GM18867 (cell line): ENCODE data around the gene COL17A1.

Source experiments
- ATAC-seq: cut with Tn5 transposase; IDR thresholded peaks from one replicate; pipeline ENCODE4 v1.9.1; 2021; ENCODE audit warnings: mild to moderate bottlenecking, moderate library complexity; ENCODE audit not compliant: unreplicated experiment

The COL17A1 gene

DNA sequence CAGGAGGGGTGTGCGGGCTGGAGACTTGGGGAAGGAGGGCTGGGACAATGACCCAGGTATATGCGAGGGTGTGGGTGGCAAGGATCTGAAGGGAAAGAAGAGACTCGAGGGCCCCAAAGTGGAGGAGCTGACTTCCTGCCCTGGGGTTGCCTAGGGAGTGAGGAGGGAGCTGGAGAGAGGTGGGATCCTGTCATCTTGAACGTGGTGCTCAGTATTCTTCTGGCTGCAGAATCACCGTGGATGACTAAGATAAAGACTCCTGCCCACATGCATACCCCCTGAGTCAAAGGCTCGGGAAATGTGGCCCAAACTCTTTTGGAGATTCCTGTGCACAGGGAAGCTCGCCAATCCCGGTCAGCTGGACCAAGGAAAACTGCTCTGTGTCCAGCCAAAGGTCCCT, 31.2 kb downstream of the COL17A1 start:
- no peak for ATAC-seq

DNA sequence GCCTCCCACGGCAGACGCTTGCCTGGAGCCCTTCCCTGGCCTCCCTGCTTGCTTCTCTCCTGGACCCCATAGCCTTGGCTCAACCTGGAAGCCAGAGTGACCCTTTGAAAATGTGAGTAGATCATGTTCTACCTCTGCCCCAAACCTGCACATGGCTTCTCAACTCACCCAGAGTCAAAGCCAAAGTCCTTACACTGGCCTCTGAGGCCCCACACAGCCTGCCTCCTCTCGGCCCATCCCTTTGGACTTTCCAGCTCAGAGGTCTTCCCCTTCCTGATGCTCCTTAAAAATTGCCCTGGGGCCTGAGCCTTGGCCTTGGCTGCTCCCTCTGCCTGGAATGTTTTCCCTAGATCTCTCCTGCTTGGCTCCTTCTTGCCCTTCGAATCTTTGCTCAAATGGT, 32.5 kb downstream of the COL17A1 start:
- no peak for ATAC-seq

DNA sequence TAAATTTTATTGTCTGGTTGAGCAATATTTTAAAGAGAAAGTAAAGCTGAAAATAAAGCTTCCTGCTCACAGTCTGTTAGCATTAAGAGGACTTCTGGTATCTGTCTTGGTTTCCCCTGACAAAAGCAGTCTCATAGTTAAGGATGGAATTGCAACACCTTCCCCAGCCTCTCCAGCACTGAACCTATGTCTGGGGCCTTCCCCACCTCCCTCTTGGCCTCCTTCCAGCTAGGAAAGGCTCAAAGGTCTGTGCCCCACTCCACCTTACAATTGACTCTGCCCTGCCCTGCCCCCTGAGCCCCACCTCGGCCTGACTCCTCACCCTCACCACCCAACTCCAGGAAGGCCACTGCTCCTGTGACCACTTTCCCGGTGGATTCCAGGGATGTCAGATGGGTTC, 33.2 kb downstream of the COL17A1 start:
- ATAC-seq: no peak

DNA sequence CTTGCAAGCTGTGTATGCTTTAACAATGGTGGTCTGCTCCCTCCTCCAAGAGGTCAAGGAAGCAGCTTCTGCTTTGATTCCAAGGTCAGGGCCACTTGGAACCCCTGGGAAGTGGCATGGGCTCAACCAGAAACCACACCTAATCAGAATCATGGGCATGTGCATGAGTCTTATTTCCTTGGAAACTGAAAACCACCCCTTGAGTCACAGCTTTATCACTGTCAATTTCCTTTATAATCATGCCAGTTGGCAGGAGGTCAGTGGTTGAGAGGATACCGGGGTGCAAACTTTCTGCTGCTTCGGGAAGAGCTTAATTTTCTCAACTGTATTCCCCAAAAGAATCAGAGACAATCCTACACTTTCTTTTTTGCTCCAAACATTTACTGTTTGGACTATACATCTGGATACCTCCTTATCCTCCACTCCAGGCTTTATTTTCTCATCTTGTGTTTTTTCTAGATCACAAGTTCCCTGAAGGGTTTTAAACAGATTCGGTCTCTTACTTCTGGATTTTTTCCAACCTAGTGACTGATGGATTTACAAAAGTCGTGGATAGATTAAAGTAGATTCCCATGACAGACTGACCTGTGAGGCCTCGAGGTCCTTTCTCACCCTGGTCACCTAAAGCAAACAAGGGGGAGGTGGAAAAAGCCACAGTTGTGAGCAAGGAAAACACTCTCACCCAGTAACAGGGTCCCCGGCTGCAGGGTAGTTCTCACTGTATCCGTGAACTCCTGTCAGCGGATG, 36.0 kb downstream of the COL17A1 start:
- ATAC-seq: no peak

DNA sequence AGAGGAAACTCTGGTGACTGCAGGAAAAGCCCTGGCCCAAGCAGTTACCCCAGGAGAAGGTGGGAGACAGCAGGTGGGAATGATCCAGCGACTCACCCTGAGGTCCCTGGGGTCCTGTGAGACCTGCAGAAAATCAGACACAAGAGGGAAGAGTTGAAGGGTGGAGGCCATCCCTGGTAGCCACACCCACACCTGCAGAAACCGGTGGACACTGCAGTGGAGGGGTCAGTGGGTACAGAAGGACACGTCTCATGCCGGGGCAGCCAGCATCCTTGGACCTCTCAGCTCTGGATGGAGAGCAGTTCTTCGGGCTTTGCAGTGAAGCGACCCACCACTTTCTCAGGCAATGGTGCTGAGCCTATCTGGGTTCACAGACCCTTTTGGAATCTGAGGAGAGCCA, 39.0 kb downstream of the COL17A1 start:
- no peak for ATAC-seq

DNA sequence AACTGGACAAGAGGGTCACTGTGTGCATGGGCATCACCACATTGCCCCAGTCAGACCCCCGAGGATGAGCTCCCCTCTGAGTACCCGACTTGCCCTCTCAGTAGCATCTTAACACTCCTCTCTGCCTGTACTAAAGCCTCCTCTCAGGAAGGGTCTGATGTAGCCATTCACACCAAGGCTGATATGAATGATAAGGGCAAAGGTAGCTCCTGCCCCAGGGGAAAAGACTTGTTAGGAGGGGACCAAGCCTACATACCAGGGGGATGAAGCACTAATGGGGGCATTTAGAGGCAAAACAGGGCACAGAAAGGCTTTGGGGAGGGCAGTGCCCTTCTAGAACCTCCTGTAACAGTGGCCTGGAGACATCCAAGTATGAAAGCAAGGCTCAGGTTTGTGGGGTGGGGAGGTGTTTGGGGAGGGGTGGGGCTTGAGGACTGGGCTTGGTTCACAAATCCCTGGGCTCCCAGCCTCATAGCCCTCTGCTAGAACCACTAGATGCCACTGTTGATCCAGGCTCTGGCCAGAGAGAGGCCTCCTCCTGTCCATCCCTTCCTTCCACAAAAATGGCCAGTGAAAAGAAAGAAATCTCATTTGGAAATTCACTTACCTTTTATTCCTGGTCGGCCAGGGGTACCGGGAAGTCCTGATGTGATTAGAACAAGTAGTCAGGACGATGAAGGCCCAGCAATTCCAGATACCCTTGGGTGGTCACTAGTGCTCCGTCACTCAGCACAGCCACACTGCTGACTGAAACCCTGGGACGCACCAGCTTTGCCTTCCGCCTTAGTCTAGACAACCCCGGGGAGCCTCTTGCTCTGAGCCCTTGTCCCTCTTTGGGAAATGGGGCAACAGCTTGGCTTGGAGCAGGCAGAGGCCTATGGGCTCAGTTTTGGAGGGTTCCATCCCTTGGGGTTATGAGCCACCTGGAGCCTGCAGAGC, 40.3 kb downstream of the COL17A1 start:
- no peak for ATAC-seq

DNA sequence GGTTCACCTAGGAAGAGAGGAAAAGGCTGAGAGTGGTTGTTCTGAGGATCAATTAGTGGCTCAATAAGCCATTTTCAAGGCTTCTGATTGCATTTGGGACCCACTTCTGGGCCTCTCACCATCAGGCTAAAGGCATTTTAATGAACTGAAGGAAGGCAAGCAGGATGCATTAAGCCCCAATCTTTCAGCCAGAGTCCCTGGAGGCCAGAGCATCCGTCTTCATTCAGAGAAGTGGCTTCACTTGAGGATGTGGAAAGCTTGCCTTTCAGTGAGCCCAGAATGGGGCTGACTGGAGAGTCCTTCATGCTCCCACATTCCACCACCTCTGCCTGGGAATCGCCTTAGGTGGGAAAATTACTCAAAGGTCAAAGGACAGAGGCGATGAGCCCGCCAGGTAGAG, 41.8 kb downstream of the COL17A1 start:
- no peak for ATAC-seq

DNA sequence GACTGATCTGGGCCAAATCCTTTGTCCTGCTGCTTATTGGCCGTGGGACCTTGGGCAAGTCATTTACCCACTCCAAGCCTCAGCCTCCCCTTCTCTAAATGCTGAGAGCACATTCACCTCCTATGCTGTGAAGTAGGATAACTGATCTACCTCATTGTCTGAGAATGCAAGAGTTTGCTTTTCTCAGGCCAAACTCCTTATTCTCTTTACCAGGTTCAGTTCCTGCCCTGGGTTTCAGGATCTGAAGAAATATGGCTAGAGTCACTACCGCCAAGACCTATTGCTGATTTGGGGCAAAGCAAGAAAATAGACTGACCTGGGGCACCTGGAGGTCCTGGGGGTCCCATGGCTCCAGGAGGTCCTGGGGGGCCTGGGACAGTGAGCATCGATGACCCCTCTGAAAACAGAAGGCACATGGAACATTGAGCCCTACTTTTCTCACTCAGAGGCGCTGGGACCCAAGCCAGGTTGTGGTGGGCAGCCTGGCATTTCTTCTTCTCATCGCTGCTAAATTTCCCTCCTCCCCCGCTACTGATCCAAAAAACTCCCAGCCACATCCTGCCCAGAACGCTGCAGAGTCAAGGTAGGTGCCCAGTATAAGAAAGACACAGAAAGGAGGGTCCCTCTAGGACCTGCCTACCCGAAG, 42.4 kb downstream of the COL17A1 start:
- no peak for ATAC-seq

DNA sequence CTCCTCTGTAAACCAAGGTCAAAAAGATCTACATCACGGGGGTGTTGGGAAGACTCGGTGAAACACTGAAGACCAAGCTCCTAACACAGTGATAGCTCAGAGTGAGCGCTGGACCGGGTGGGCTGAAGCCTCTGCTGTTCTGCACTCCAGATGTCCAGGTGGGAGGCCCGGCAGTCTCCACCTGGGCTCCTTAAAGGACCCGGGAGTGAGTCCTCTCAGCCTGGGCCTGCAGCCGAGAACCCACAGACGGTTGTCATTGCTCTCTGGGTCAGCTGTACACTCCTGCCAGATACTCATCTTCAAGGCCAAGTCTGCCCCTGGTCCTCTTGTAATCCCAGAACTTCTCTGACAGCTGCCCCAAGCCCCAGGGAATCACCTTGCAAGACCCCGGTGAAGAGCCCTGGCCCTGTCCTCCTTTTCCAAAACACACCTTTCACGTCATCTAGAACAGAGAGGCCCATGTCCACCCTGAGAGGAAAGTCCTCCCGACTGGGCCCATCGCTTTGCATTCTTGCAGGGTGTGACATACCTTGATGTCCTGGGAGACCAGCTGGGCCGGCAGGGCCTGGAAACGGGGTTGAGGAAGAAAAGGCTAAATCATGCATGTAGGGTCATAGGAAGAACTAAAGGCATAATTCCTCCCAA, 43.7 kb downstream of the COL17A1 start:
- no peak for ATAC-seq

DNA sequence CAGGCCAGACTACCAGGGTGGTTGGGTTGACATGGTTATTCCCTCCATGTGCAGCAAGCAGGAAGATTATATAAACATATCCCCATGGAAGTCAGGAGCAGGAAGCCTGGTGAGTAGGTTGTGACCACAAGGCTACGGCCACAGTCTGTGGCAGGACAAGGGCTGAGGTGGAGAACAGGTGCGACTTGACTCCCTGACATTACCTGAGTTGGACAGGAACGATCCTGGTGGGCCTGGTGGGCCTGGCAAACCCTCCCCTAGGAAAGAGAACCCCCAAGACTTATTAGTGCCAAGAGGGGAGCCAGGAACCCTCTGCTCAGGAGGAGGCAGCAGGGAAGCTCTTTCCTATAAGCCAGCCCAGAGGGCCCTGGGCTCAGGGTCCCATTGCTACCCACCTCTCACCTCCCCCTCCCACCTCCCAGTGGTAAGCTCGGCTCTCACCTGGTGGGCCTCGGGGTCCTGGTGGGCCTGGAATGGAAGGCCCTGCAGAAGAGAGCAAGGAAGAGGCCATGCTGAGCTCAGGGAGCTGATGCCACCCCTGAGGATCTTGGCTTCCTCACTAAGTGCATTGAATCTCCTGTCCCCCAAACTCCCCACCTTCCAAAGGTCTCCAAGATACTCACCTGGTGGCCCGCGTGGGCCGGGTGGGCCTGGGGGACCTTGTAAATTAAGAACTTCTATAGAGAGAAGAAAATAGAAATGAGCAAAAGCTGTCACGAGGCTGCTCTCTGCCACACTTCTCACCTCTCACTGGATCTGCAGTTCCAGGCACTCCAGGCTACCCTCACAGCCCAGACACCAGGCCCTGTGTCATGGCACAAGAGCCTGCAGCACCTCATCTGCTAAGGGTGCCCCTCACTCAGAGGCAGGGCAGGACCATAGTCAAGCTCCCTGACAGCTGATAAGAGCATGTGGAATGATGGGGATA, 44.6 kb downstream of the COL17A1 start:
- no peak for ATAC-seq

DNA sequence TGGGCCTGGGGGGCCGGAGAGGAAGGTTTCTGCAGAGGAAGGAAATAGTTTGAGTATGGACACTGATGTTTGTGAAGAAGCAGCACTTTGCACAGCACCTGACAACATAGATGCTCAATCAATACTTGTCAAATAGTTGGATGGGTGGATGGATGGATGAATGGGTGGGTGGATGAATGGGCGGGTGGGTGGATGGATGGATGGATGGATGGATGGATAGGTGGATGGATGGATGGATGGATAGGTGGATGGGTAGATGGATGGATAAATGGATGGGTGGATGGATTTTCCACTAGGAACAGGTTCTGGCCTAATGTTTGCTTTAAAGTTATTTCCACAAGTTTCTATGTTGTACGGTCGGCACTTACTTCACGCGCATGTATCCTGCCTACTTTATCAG, 45.3 kb downstream of the COL17A1 start:
- ATAC-seq: no peak

DNA sequence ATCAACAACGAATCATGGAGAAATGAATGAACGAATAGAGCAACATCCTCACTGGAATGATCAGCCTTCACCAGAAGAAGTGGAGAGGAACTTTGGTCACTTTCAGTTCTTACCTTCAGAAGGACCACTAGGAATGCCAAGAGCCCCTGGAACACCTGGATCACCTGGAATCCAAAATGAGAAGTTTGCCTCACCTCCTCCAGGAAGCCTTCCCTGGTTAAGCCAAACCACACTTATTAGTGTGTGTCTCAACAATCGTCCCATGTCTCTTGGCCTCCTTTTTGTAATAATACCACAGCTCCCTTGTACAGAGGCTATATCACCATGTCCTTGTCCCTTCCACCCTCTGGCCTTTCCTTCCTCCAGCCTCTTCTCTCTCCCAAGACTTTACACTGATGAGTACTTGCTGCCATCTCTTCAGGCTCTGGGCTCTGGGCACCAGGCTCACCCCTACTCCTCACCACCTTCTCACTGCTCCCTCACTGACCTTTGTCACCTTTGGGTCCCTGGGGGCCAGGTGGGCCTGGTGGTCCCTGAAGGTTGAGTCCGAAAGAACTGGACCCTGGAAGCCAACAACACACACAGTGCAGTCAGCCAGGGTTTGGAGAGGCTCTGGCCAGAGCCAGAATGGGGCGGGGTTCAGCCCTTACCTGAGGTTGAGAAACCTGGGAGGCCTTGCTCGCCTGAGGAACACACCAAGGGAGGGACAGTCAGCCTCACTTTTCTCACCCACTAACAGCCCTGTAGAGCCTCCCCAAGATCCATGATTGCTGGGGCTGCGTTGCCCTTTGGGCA, 46.5 kb downstream of the COL17A1 start:
- ATAC-seq: no peak

DNA sequence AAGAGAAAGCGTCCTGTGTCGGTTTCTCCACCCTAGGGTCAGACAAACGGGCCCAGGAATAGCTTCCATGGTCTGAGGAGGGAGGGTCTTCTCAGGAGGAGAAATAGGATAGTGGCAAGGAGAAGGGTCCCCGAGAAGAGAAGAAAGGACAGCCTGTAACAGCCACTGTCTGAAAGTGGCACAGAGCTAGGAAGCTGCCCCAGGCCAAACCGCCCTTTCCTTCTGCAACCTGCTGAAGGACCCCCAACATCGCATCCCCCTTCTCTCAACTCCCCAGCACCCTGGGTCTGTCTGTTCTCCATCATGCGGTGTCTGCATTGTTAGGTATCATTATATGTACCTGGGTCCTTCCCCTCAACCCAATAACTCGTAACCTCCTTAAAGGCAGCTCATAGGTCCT, 47.1 kb downstream of the COL17A1 start:
- no peak for ATAC-seq

DNA sequence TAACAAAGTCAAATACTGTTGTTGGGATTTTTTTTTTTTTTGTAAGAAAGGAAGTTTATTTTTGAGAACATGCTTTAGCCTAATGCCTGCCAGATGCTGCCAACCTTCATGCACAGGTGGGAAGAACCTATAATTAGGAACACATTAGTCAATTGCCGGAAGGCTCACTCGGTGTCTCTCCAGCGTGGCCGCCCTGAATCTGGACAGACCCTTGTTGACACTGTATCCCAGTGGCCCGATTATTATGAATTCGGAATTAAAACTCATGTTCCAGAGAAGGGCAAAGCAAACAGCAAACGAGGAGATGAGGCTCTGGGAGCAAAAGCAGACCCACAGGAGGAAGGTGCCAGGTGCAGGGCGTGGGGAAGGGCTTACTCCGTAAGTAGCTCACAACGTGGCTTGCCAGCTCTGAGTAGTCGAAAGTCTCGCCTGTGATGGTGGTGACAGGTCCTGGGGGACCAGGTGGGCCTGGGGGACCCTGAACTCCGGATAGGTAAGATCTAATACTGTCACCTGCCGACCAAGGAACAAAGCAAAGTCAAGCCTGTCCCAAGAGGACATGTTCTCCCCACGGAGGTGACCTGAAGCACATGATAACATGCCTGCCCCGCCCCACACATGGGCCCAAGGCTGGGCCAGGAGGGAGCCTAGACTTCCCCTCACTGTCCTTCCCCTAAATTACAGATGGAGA, 48.3 kb downstream of the COL17A1 start:
- ATAC-seq: no peak

DNA sequence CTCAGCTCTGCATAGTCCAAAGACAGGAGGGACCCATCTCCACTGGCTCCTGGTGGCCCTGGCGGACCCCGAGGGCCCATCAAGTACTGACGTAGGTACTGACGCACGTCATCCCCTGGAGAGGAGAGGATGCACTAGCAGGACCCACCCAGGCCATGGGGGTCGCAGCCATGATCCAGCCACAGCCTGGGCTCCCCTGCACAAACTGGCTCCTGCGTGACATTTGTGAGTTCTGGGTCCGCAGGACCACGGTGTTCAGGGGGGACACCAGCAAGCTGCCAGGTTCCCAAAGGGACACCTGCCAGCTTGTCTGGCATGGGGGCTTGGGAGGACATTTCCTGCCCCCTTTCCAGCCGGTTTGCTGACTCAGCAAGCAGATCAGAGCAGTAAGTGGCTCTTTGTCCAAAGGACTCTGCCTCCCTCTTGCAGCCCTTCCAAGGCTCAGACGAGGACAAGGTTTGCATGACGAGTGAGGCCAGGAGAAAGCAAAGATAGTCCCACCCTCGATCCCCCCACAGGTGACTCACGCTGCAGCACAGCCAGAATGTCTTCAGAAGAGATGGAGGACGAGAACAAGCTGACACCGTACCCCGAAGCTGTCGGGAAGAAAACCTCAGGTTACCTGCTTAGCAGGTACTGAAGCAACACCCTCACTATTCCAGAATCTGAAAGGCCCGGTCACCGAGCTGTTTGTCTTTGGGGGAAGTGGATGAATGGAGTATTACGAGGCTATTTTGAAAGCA, 49.0 kb downstream of the COL17A1 start:
- no peak for ATAC-seq

DNA sequence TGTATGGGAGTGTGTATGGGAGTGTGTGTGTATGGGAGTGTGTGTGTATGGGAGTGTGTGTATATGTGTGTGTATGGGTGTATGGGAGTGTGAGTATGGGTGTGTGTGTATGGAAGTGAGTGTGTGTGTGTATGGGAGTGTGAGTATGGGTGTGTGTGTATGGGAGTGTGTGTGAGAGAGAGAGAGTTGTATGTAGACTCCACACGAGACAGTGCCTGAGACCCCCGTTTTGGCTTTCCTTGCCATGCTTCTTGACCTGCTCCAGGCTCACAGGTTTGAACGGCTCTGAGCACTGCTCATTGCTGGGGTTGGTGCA, 49.7 kb downstream of the COL17A1 start:
- ATAC-seq: no peak

DNA sequence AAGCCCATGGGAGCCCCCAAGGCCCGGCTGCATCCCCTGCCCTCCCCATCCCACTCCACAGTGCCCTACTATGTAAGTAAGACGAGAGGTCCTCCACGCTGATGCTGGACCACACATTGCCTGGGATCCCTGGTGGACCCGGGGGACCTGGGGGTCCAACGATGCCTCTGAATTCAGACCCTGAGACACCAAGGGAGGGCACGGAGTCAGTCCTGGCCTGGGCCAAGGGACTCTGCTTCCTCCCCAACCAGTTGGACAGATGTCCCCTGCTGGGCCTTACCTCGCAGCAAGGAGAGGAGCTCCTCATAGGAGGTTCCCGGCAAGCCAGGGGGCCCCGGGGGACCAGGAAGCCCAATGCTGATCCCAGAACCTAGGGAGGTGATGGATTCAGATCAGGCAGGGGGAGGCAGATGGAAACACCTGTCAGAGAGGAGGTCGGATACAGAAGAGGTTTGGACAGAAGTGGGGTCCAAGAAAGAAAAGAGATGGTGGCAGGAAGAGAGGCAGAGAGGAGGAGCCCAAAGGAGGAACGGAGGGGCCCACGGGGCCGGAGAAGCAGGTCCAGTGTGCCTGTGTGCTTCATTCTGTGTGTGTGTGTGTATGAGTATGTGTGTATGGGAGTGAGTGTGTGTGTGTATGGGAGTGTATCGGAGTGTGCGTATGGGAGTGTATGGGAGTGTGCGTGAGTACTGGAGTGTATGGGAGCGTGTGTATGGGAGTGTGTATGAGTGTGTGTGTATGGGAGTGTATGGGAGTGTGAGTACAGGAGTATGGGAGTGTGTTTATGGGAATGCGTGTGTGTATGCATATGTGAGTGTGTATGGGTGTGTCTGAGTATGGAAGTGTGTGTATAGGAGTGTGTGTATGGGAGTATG, 50.2 kb downstream of the COL17A1 start:
- ATAC-seq: no peak
